IPS-20b (cell line): ENCODE data around the gene CISD3.
A peak's percentile ranks its signal among the peaks of the same experiment; 100 is the strongest.

ENCODE experiments used
- H3K27ac ChIP-seq: one replicate; pipeline ENCODE4 v1.5.1; 2013; ENCODE audit warnings: low read length
- H3K27me3 ChIP-seq: 2 replicates; pipeline ENCODE4 v1.6.1; 2013; ENCODE audit warnings: mild to moderate bottlenecking, low read length, inconsistent platforms; ENCODE audit not compliant: insufficient read depth
- H3K36me3 ChIP-seq: 2 replicates; pipeline ENCODE4 v1.6.1; 2013; ENCODE audit warnings: low read depth, mild to moderate bottlenecking, inconsistent platforms, low read length, moderate library complexity; ENCODE audit not compliant: insufficient read depth
- H3K4me1 ChIP-seq: 2 replicates; pipeline ENCODE4 v1.6.1; 2013; ENCODE audit warnings: mild to moderate bottlenecking, control low read depth, inconsistent platforms, low read length, moderate library complexity; ENCODE audit not compliant: insufficient read depth
- H3K4me3 ChIP-seq: 2 replicates; pipeline ENCODE4 v1.5.1; 2013; ENCODE audit warnings: mild to moderate bottlenecking, low read length, inconsistent platforms
- H3K9ac ChIP-seq: 2 replicates; pipeline ENCODE4 v1.6.1; 2013; ENCODE audit warnings: low read depth, mild to moderate bottlenecking, inconsistent platforms, low read length, moderate library complexity
- H3K9me3 ChIP-seq: 2 replicates; pipeline ENCODE4 v1.6.1; 2013; ENCODE audit warnings: mild to moderate bottlenecking, low read depth, low read length, inconsistent platforms; ENCODE audit not compliant: insufficient read depth

Gene CISD3

GRCh38 chr17:38741921-38742410 is 11.8 kb downstream of the CISD3 start:
- peaks cover 40% of the 10 kb centered on the region for H3K36me3 ChIP-seq
- H3K9me3 ChIP-seq: no peaks in the 10 kb centered on the region
- H3K4me1 ChIP-seq: peaks cover 23% of the 10 kb centered on the region
- no peak overlapping the region for H3K9ac ChIP-seq
- peak overlapping the region; percentile 29 for H3K27ac ChIP-seq
- H3K4me3 ChIP-seq: no peak overlapping the region
- H3K27me3 ChIP-seq: no peaks in the 10 kb centered on the region

DNA sequence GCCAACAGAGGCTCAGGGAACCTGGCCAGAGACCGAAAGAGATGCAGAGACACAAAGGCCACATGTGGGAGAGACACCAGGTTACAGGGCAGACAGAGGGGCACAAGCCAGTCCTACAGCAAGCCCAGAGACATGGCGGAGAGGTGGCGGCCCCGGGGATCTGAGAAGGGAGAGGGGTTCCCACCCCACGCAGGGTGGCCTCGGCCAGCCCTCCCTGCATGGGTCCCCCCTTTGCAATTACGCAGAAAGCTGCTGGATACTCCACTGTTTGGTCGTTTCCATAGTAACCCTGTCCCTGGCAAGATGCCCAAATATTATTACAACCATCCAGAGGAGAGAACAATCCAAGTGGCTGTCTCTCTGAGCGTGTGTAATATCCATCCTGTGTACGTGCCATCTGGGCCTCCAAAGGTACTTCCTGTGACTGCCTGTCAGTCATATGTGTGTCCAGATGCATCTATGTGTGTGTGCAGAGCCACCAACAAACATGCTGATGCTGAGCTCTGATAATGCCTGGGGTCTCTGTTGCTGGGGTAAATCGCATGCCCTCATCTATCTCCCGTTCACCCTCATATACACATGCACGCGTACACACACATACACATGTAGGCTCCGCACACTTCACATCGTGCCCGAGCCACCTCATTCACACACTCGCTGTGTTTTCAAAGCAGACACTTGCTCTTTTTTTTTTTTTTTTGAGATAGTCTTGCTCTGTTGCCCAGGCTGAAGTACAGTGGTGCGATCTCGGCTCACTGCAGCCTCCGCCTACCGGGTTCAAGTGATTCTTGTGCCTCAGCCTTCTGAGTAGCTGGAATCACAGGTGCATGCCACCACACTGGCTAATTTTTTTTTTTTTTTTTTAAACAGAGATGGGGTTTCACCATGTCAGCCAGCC is 12.5 kb downstream of the CISD3 start:
- Histone ChIP-seq H3K4me1 (peaks cover 23% of the 10 kb centered on the region), H3K9me3 (no peaks in the 10 kb centered on the region), H3K9ac (no peak overlapping the region), H3K27me3 (no peaks in the 10 kb centered on the region), H3K36me3 (peaks cover 33% of the 10 kb centered on the region), H3K27ac (peak overlapping the region; percentile 29), H3K4me3 (no peak overlapping the region)

DNA sequence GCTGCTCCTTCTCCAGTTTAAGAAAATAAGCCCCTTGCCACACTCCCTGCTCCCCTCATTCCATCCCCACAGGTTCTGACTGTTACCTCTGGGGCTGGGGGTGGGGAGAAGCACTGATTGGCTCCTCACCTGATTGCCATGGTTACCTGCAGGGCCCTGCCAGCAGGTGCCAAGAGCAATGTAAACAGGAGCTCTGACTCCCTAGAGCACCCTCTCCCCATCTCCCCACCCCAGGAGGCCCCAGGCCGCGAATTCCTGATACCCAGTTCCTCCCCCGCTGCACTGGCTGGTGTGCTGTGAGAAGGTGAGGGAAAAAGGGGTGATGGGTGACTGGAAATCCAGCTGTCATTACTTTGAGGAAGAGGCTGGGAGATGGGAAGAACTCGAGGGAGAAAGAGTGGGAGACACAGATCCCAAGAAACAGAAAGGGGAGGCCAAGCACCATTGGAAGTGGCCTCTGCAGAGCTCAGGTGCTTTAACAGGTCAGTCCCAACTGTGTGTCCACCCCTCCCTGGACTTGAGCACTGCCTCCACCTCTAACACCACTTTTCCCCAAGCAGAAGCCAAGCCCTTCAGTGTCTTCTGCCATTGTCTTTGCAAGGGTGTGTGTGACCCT is 13.5 kb downstream of the CISD3 start:
- Histone ChIP-seq H3K4me1 (peaks cover 23% of the 10 kb centered on the region), H3K27me3 (no peaks in the 10 kb centered on the region), H3K9me3 (no peaks in the 10 kb centered on the region), H3K4me3 (peak overlapping the region; percentile 44; the same call in 1 of the 2 replicates), H3K36me3 (peaks cover 23% of the 10 kb centered on the region), H3K9ac (peak overlapping the region; percentile 42; the same call in 1 of the 2 replicates), H3K27ac (no peak overlapping the region)

- H3K27me3 ChIP-seq: peaks cover 7% of the 10 kb centered on the region; the same call in 1 of the 2 replicates
- H3K36me3 ChIP-seq: peaks cover 8% of the 10 kb centered on the region; the same call in 1 of the 2 replicates
- H3K9ac ChIP-seq: peak overlapping the region; percentile 95; the same call in 1 of the 2 replicates
- no peak overlapping the region for H3K27ac ChIP-seq
- H3K9me3 ChIP-seq: no peaks in the 10 kb centered on the region
- H3K4me1 ChIP-seq: peaks cover 25% of the 10 kb centered on the region
- peak overlapping the region; percentile 85; the same call in 1 of the 2 replicates for H3K4me3 ChIP-seq
Observed at GRCh38 chr17:38745545-38745944, 15.4 kb downstream of the CISD3 start.

DNA sequence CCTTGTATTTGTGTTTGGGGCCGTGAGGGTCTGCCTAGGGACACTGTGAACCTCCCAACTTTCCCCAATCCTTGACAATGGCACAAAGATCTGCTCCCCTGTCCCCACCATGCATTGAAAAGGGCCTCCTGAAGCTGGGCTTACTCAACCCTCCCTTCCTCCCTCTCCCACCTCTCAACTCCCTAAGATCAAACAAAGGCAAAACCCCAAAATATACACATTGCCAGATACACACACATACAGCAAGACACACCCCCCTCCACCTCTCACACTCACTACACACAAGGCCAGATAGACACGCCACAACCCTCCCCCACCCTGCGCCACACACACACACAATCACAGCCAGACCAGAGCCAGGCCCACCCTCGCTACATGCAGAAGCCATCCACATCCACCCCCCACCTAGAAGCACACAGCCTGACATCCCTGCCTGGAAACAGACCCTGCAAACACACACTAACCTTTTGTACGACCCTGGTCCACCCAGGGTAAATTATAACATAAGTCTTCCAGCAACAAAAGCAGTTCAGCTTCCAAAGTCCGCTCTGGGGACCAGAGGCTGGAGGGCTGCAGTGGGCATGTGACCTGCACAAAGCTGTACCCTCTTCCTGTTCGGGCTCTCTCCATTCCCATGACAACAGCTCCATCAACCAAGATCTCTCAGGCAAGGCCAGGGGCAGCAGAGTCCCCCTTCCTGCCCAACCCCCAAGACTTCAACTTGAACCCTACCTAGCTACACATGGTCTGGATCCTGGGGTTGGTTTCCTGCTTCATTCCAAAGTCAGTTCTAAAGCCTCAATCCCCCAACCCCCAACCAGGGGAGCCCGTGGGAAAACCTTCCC is 16.1 kb downstream of the CISD3 start:
- H3K27ac ChIP-seq: peak overlapping the region; percentile 92
- peak overlapping the region; percentile 95; the same call in 1 of the 2 replicates for H3K9ac ChIP-seq
- no peaks in the 10 kb centered on the region for H3K9me3 ChIP-seq
- peaks cover 14% of the 10 kb centered on the region; the same call in 1 of the 2 replicates for H3K27me3 ChIP-seq
- peak overlapping the region; percentile 85 for H3K4me3 ChIP-seq
- peaks cover 25% of the 10 kb centered on the region for H3K4me1 ChIP-seq
- H3K36me3 ChIP-seq: peaks cover 8% of the 10 kb centered on the region; the same call in 1 of the 2 replicates

DNA sequence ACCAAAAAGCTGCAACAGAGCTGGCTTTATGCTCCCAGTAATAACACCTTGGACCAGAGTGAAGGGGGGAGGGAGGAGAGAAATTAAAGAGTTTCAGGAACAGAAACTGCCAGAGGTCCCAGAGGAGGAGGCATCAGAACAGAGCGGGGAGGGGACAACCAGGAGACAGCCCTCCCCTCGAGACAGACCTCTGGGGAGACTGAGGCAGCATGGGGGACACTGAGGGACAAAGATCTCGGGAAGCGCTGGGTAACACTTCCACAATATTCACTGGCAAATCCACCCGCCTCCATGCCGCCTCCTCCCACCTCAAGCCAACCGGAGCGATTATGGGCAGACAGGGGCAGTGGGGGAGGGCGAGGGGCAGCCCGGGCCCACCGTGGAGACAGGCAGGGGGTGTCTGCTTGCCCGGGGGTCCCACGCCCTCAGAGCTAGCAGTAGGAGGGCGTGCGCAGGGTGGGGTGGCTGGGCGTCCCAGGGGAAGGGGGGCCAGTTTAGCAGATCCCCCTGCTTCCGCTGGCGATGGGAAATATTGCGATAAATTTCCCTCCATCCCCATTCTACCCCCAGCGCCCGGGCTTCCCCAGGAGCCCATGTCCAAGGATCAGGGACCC is 16.8 kb downstream of the CISD3 start:
- no peaks in the 10 kb centered on the region for H3K9me3 ChIP-seq
- peaks cover 17% of the 10 kb centered on the region; the same call in 1 of the 2 replicates for H3K27me3 ChIP-seq
- peaks cover 25% of the 10 kb centered on the region for H3K4me1 ChIP-seq
- H3K4me3 ChIP-seq: peak overlapping the region; percentile 85
- H3K9ac ChIP-seq: peak overlapping the region; percentile 95; the same call in 1 of the 2 replicates
- peaks cover 8% of the 10 kb centered on the region; the same call in 1 of the 2 replicates for H3K36me3 ChIP-seq
- H3K27ac ChIP-seq: peak overlapping the region; percentile 92

- peak overlapping the region; percentile 92 for H3K27ac ChIP-seq
- H3K4me3 ChIP-seq: peak overlapping the region; percentile 85
- peaks cover 4% of the 10 kb centered on the region; the same call in 1 of the 2 replicates for H3K36me3 ChIP-seq
- H3K9ac ChIP-seq: peak overlapping the region; percentile 95
- peaks cover 23% of the 10 kb centered on the region for H3K4me1 ChIP-seq
- peaks cover 17% of the 10 kb centered on the region; the same call in 1 of the 2 replicates for H3K27me3 ChIP-seq
- no peaks in the 10 kb centered on the region for H3K9me3 ChIP-seq
Observed at GRCh38 chr17:38747463-38748148, 17.5 kb downstream of the CISD3 start.

- Histone ChIP-seq H3K9ac (peak within 1 kb of the TSS; percentile 95), H3K27ac (peak within 1 kb of the TSS; percentile 92), H3K36me3 (no peaks in the 10 kb centered on the region)
Observed at GRCh38 chr17:38748149-38748891, 18.2 kb downstream of the CISD3 start, which contains the start of gene PCGF2. PCGF2 (minus strand) TSS chr17:38748336; CDS start chr17:38740402, 7,934 bp downstream.

DNA sequence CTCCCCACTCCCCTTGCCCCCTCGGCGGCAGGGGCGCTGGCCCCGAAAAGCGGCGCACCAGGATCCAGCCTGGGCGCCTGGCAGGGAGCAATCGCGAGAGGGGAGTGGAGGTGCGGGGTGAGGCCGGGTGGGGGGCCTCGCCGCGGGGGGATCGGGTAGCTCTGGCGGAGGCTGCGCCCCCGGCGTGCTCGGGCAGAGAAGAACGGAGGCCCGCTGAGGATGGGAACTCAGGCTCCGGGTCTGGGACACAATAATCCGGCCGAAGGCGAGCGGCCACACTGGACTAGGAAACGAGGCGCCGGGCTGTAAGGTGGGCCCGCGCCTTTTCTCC is 18.7 kb downstream of the CISD3 start:
- Histone ChIP-seq H3K4me3 (peak overlapping the region; percentile 91), H3K27me3 (peaks cover 17% of the 10 kb centered on the region; the same call in 1 of the 2 replicates), H3K9ac (peak overlapping the region; percentile 84; the same call in 1 of the 2 replicates), H3K4me1 (peaks cover 18% of the 10 kb centered on the region), H3K9me3 (no peaks in the 10 kb centered on the region), H3K36me3 (0 out of 2 replicates have a peak, but pooled peaks cover 4% of the 10 kb centered on the region), H3K27ac (peak overlapping the region; percentile 26)

More at GRCh38 chr17:38748149-38748891, 18.2 kb downstream of the CISD3 start, which contains the start of gene PCGF2:
- no peaks in the 10 kb centered on the region for H3K9me3 ChIP-seq
- H3K4me3 ChIP-seq: peak within 1 kb of the TSS; percentile 91
- H3K4me1 ChIP-seq: peaks cover 22% of the 10 kb centered on the region
- peaks cover 17% of the 10 kb centered on the region; the same call in 1 of the 2 replicates for H3K27me3 ChIP-seq
